WERI-Rb-1 (cell line): ENCODE measurements around the gene SENP2.

Experiments
- DNase-seq: peaks from one replicate; pipeline ENCODE4 v3.0.0-alpha.2; 2020
- H3K27ac ChIP-seq: fragments of 250-450 bp; sonication (Bioruptor Pico); 2 replicates; pipeline ENCODE4 v1.5.1; 2020; ENCODE audit warnings: mild to moderate bottlenecking, moderate library complexity
- H3K27me3 ChIP-seq: fragments of 250-450 bp; sonication (Bioruptor Pico); 2 replicates; pipeline ENCODE4 v1.5.1; 2021; ENCODE audit warnings: mild to moderate bottlenecking, low read depth, moderate library complexity; ENCODE audit not compliant: insufficient read depth, severe bottlenecking
- H3K36me3 ChIP-seq: fragments of 250-450 bp; sonication (Bioruptor Pico); 2 replicates; pipeline ENCODE4 v1.5.1; 2020; ENCODE audit warnings: mild to moderate bottlenecking, moderate library complexity
- H3K4me3 ChIP-seq: 2 replicates; pipeline ENCODE4 v1.5.1; 2011; ENCODE audit warnings: low read depth, mild to moderate bottlenecking, control low read depth, low read length
- H3K9me3 ChIP-seq: fragments of 250-450 bp; sonication (Bioruptor Pico); 2 replicates; pipeline ENCODE4 v1.5.1; 2021; ENCODE audit warnings: mild to moderate bottlenecking, moderate library complexity; ENCODE audit not compliant: severe bottlenecking
- TF ChIP-seq, protein P1 (sequence below): IDR thresholded peaks from 2 replicates; pipeline ENCODE4 v1.5.1; 2011; ENCODE audit warnings: low read depth, mild to moderate bottlenecking, control low read depth, inconsistent platforms, low read length

Gene SENP2

DNA sequence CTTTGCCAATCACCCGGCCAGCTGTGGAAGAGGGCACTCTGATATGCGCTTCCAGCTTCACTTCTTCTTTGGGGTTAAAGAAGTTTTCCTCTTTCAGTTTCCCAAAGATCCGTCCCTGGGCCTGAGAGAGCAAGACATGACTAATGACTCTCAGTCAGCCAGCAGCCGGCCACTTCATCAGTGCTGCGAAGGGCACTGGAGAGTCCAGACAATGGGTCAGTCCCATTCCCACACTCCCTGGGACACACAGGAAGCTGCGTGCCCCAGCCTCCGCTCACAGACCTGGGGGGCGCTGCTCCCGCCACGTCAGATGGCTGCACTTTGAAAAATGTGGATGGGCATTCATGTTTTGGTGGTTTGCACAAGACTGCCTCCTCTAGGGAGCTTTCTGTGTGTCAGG is 63.3 kb downstream of the SENP2 start:
- peaks cover 37% of the 10 kb centered on the region for H3K36me3 ChIP-seq
- DNase-seq: no peak
- TF ChIP-seq, protein P1, sequence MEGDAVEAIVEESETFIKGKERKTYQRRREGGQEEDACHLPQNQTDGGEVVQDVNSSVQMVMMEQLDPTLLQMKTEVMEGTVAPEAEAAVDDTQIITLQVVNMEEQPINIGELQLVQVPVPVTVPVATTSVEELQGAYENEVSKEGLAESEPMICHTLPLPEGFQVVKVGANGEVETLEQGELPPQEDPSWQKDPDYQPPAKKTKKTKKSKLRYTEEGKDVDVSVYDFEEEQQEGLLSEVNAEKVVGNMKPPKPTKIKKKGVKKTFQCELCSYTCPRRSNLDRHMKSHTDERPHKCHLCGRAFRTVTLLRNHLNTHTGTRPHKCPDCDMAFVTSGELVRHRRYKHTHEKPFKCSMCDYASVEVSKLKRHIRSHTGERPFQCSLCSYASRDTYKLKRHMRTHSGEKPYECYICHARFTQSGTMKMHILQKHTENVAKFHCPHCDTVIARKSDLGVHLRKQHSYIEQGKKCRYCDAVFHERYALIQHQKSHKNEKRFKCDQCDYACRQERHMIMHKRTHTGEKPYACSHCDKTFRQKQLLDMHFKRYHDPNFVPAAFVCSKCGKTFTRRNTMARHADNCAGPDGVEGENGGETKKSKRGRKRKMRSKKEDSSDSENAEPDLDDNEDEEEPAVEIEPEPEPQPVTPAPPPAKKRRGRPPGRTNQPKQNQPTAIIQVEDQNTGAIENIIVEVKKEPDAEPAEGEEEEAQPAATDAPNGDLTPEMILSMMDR: no peak
- H3K27me3 ChIP-seq: no peaks in the 10 kb centered on the region
- H3K27ac ChIP-seq: no peak overlapping the region
- no peaks in the 10 kb centered on the region for H3K9me3 ChIP-seq
- no peak overlapping the region for H3K4me3 ChIP-seq

DNA sequence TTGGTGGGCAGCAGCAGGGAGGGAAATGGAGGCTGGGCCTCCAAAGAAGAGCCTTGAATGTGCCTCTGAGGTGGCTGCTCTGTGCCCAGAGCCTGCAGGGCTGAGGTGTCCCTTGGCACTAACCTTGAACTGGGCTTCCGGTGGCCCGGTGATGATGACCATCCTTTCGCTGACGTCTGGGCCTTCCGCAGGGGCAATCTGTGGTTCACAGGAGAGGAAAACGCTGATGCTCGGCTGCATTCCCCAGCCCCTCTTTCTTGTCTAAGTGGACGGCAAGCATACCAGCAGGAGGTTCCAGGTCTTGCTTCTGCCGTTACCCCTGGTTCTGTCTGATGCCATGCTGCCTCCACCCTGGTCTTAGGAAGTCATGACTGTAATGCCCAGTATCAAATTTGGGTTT is 65.9 kb downstream of the SENP2 start:
- H3K36me3 ChIP-seq: peaks cover 48% of the 10 kb centered on the region

DNA sequence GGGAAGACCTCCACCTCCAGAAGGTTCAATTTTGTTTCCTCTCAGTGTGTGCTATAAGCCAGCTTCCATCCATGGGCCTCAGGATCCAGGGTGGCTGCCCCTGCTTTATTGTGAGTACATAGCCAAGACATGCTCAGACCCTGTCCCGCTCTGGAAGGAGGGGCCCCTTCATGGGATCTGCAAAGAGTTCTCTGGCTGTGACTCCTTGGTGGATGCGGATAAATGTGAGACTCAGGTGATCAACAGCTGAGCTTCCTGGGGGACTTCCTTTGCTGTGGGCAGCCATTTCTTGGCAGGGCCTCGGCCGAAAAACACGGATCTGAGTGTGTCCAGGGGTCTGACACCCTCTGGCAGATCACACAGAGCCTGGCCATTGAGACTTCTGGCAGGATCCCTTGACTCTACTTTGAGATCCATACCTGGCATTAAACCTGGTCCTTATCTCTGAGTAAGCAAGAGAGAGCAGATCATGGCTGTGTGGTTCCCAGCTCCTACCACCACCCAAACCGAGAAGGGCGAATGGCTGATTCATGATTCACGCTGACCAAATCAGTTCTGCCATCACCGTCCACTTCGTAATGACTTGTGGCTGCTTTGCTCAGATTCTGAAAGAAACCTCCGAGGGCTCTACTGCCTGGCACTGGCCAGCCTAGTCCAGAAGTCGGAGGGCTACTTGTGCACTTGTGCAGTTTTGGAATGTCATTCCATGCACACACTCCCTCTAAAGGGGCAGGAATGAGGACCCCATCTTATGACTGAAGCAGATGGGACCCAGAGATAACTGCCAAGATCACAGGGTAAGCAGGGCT is 68.1 kb downstream of the SENP2 start:
- no peaks in the 10 kb centered on the region for H3K9me3 ChIP-seq
- no peak overlapping the region for H3K27ac ChIP-seq
- TF ChIP-seq, protein P1: no peak
- no peaks in the 10 kb centered on the region for H3K27me3 ChIP-seq
- DNase-seq: no peak
- H3K4me3 ChIP-seq: no peak overlapping the region
- H3K36me3 ChIP-seq: peaks cover 56% of the 10 kb centered on the region

More for the DNA sequence above, 65.9 kb downstream of the SENP2 start:
- TF ChIP-seq, protein P1: no peak
- DNase-seq: no peak
- H3K4me3 ChIP-seq: no peak overlapping the region
- H3K27me3 ChIP-seq: no peaks in the 10 kb centered on the region
- H3K9me3 ChIP-seq: no peaks in the 10 kb centered on the region
- H3K27ac ChIP-seq: no peak overlapping the region

DNA sequence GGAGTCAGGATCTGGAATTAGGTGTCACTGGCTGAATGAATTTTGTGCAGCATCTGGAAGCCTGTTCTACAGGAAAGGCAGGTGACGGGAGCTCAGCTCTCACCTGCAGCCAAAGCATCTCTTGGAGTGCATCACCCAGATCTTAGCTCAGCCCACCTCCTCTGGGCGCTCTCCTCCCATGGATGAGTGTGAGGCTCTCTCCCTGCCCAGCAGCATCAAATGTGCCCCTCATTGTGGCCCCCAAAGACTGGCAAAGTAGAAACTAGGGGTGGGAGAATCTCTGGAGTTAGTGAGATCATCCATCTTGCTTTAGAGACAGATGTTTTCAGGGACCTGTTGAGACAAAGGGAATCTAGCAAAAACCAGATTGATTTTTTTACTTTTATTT is 68.7 kb downstream of the SENP2 start:
- Histone ChIP-seq H3K9me3 (no peaks in the 10 kb centered on the region), H3K4me3 (no peak overlapping the region), H3K27ac (no peak overlapping the region), H3K27me3 (no peaks in the 10 kb centered on the region), H3K36me3 (peaks cover 53% of the 10 kb centered on the region)
- DNase-seq: no peak
- TF ChIP-seq, protein P1: no peak

DNA sequence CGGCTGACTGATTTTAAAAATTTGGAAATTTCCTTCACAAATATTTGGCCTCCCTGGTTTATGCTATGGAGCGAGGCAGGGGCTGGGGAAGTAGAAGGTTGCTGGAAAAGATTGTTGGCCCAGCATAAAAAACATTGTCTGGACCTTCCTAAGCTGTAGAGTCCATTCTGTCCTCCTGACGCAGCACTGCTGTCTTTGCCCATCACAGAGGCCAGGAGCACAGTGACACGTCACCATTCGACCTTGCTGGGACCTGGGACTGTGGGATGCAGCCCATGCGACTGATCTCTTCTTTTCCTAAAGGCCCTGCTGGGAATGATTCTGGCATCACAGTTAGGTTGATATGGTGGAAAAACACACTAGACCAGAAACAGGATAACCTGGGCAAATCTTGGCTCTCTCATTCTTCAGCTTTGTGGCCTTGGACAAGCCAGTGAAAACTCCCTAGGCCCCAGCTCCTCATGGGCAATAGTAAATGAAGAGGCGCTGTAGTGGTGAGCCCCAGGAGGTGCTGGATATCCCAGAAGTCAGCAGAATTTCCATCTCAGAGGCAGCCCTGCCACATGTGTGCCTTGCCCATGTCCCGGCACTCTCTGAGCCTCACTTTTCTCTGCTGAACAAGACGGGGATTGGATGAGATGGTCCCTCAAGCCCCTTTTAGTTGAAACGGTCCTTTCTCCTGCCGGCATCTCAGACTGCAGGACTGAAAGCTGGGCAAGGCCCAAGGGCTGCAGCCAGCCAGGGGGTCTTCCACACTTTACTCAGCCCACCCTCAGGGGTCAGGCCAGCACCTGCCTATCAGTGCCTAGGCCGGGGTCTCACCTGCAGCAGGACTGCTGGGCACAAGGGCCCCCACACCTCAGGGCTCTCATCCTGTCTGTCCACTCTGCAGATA is 69.6 kb downstream of the SENP2 start:
- DNase-seq: no peak
- Histone ChIP-seq H3K36me3 (peaks cover 53% of the 10 kb centered on the region), H3K27ac (no peak overlapping the region), H3K4me3 (no peak overlapping the region), H3K9me3 (no peaks in the 10 kb centered on the region), H3K27me3 (no peaks in the 10 kb centered on the region)
- TF ChIP-seq, protein P1: no peak
